IPS DF 19.7 (cell line): ENCODE data around the gene PDCD10.

Source experiments
- DNase-seq: peaks from one replicate; pipeline ENCODE4 v3.0.0-alpha.2; 2013; ENCODE audit warnings: low read depth, low spot score

PDCD10 gene

DNA sequence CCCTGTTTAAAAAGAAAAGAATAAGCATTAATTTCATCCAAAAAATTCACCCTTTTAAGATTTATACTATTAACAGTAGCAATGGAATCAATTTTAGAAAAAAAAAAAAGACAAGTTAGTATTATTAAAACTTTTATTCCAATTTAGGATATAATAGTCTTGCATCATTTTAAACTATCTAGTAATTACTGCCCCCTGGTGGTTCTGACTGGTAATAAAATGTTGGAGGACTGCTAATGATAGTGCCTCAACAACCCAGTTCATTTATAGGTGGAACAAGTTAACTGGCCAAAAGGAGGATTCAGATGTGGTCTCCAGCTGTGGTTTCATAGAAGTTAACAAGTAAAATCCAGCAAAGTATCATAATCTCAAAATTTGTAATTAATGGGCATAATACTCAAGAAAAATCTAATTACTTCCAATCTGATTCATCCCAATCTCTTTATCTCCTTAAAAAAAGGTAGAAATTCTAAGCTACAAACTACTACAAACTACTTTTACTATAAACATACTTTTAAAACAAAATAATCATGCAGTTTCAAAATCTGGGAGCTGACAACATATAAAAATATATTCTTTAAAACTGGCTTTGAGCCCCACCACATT lies 50.2 kb downstream of the PDCD10 start:
- DNase-seq = peak; percentile 12

- no peak for DNase-seq
These were observed 55.2 kb downstream of the PDCD10 start for GRCh38 chr3:167679526-167679925.

DNA sequence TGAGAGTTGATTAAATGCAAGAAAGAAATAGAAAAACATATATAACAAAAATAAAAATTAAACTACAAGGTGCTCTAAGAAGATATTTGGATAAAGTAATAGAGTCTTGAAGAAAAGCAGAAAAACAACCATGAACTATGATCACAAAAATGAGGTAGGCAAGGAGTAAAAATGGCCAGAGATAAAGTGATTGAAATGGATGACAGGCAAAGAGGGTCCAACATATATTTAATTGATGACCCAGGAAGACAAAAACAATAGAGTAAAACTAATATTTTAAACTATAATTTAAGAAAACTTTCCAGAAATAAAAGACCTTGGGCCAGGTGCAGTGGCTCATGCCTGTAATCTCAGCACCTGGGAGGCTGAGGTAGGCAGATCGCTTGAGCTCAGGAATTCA lies 58.8 kb downstream of the PDCD10 start:
- no peak for DNase-seq

GRCh38 chr3:167673221-167673620 lies 61.5 kb downstream of the PDCD10 start:
- no peak for DNase-seq

DNA sequence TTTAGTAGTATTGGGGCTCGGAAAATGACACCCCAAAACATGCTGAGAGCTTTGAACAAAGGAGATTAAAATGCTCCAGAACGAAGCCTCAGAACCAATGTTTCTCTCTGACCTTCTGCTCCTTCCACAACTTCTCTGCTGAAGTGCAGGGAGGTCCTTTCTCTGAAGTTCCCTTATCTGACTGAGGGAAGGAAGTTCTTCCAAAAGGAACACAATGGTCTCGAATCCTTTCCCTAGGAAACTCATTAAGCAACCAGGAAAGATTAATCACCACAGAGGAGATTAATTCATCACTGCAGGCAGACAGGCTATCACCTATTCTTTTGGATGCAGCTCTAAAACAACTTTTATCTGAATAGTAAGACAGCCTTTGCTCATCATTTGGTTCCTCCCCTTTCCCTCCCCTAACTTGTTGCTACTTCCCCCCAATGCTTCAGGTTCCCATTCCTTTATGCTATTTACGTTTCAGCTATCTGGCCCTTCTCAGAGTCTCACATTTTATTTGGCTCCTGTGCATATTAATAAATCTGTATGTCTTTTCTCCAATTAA lies 62.7 kb downstream of the PDCD10 start:
- no peak for DNase-seq

GRCh38 chr3:167669699-167670098 lies 65.0 kb downstream of the PDCD10 start:
- DNase-seq = no peak

GRCh38 chr3:167668651-167669050 lies 66.0 kb downstream of the PDCD10 start:
- no peak for DNase-seq

DNA sequence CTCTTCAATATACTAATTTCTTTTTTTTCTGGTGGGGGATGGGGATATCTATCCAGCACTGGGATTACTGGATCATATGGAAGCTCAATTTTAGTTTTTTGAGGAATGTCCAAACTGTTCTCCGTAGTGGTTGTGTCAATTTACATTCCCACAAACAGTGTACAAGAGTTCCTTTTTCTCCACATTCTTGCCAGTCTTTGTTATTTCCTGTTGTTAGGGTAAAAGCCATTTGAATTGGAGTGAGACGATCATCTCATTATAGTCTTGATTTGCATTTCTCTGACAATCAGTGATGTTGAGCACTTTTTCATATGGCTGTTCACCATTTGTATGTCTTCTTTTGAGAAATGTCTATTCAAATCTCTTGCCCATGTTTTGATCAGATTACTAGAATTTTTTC lies 68.1 kb downstream of the PDCD10 start:
- DNase-seq = no peak

DNA sequence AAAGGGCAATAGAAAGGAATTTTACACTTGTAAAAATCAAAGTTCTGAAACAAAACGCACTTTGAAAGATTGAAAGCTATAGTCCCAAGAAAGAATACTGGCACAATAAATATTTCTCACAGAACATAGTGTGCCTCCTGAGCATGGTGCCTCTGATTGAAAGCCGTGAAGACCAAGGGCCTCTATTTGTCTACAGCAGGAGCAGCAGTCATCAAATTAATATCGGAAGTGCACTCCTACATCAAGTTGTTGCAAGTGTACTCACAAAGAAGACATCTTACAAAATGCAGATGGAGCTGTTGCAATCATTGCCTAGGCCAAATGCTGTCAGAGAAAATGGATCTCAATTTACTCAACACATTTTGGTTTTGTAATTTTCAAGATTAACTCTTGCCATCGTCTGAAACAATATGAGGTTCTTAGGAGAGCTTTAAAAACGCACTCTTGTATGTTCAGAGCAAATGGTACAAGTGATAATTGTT lies 71.7 kb downstream of the PDCD10 start:
- no peak for DNase-seq

- DNase-seq = no peak
These were observed 76.9 kb downstream of the PDCD10 start for GRCh38 chr3:167657684-167658225.

- DNase-seq = no peak
These were observed 77.9 kb downstream of the PDCD10 start for GRCh38 chr3:167656821-167657220.

DNA sequence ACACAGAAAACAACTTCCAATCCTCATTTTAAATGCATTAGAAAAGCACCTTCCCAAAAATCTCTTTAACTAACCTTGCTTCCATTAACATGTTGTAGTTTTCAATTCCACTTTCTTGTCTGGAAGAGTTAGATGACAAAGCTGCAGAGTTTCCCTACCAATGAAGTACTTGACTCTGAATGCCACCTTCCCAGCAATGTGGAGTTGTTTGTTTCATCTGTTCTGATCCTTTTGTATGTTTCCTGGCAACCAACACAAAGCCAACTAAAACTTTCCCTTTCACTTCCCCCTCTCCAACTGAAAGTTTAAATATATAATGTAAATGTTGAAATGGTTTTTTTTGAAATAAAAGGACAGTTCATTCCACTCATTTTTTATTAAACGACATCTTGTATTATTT lies 80.9 kb downstream of the PDCD10 start, which contains the start of gene WDR49:
TSS of gene WDR49 (minus strand) at position 183 of the 400 bp plus-strand sequence. CDS start 517 bp downstream, outside the sequence.
- peak; percentile 94 for DNase-seq

DNA sequence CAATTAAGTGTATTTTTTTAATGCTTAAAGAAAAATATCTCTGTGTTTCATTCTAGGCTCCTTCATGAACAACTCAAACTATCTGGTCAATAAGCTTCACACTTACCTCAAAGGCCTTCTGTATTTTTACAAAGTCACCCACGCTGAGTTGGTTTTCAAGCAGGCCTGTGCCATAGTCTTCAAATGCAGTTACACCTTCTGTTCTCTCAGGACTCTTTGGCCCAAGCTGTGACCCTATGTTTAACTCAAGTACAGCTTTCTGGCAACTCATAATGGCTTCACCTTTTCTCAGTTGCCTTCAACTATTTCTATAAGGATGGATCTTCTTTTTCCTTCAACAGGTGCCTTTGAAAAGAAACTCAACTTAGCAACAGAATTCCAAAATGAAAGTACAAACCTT lies 81.5 kb downstream of the PDCD10 start:
- no peak for DNase-seq

DNA sequence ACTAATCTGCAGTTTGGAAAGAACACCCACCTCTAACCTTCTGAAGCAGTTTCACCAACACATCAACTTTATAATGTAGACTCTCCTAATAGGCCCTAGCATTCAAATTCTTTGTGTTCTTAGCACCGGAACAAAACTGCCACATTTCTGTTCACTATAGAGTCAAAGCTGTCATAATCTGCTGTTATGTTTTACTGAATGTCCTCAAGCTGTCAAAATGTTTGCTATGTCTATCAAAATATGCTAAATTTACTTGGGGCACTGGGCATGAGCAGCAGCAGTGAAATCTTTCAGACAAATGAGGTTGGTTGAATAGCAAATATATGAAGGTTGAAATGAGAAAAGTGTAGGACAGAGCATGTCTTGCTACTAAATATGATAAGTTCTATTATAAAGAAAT lies 82.9 kb downstream of the PDCD10 start:
- DNase-seq = no peak

- DNase-seq = no peak
These were observed 84.2 kb downstream of the PDCD10 start for GRCh38 chr3:167650459-167650858.

DNA sequence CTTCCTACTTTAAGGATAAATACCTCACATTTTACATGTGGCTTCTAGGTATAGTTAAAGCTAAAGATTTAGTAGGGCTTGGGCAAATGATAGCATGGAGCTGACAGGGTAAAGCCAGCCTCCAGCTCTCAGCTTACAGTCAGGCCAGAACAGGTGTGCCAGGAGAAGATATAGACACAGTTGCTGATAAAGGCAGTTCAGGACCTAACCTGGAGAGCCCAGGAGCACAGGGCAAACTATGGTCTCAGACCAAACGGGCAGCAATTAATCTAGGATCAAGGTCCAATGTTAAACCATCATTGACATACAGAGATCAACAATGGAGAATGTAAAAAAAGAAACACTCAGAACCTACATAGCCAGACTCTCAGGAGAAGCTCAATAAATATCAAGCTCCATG lies 84.9 kb downstream of the PDCD10 start:
- DNase-seq = no peak

GRCh38 chr3:167644611-167645010 lies 90.1 kb downstream of the PDCD10 start:
- DNase-seq = no peak
